H1 (cell line): ENCODE data around the gene CENPP. TPM values are rescaled to one million over a fixed set of nuclear protein-coding genes. Genes with fewer than 3 reads are reported as not detected.

Experiments used
- CTCF ChIA-PET: fragments of 300-600 bp; sonication (Branson Sonifier 250); formaldehyde crosslinking; loops from one replicate; lab custom pipeline; 2021; ENCODE audit not compliant: partially characterized antibody; lab: Charles Lee
- POLR2A ChIA-PET: fragments of 300-600 bp; sonication (Branson Sonifier 250); formaldehyde crosslinking; loops from one replicate; lab custom pipeline; 2021; ENCODE audit warnings: inconsistent platforms; ENCODE audit not compliant: partially characterized antibody; lab: Charles Lee
- DNase-seq, 2 experiments: peaks; one replicate each; pipeline versions ENCODE4 v3.0.0 to v3.0.0-alpha.2; 2010 to 2022; ENCODE audit warnings: low spot score in 2 of 2, low read depth in 1 of 2, mixed read lengths in 1 of 2
- FAIRE-seq: peaks from 2 replicates; lab custom pipeline; 2011; peaks lifted over from hg19 to GRCh38; lab: Jason Lieb, UNC
- H2AFZ ChIP-seq: 2 replicates; pipeline ENCODE4 v1.8.1; 2012; ENCODE audit warnings: low read length, inconsistent platforms
- H2AK5ac ChIP-seq: 2 replicates; pipeline ENCODE4 v1.6.1; 2013; ENCODE audit warnings: low read depth, low read length
- H2BK120ac ChIP-seq: replicated peaks from 2 replicates; pipeline ENCODE3; 2013; ENCODE audit warnings: low read depth, low read length, inconsistent platforms
- H2BK12ac ChIP-seq: 2 replicates; pipeline ENCODE4 v1.6.1; 2013; ENCODE audit warnings: low read depth, low read length
- H2BK15ac ChIP-seq: 2 replicates; pipeline ENCODE4 v1.6.1; 2013; ENCODE audit warnings: low read length
- H2BK20ac ChIP-seq: 2 replicates; pipeline ENCODE4 v1.6.1; 2013; ENCODE audit warnings: low read length
- H2BK5ac ChIP-seq: 2 replicates; pipeline ENCODE4 v1.6.1; 2013; ENCODE audit warnings: low read depth, low read length
- H3K14ac ChIP-seq: 2 replicates; pipeline ENCODE4 v1.6.1; 2013; ENCODE audit warnings: inconsistent platforms; ENCODE audit not compliant: insufficient read length
- H3K18ac ChIP-seq: 2 replicates; pipeline ENCODE4 v1.6.1; 2013; ENCODE audit warnings: low read length; ENCODE audit errors: extremely low read depth
- H3K23ac ChIP-seq: 2 replicates; pipeline ENCODE4 v1.6.1; 2013; ENCODE audit warnings: inconsistent platforms; ENCODE audit not compliant: insufficient read length
- H3K23me2 ChIP-seq: 2 replicates; pipeline ENCODE4 v1.6.1; 2013; ENCODE audit warnings: low read depth, low read length
- H3K27ac ChIP-seq: 2 replicates; pipeline ENCODE4 v1.6.1; 2011; ENCODE audit warnings: low read depth, low read length, inconsistent platforms
- H3K27me3 ChIP-seq, 4 experiments: replicated peaks in 1 of 4; 1 replicate in 1 of 4; 2 replicates in 3 of 4; pipeline versions ENCODE4 v1.6.1 to v1.8.1; 2011 to 2013; ENCODE audit warnings: low read length in 3 of 4, mild to moderate bottlenecking in 3 of 4, inconsistent platforms in 2 of 4, mixed read lengths in 2 of 4, moderate library complexity in 1 of 4; ENCODE audit not compliant: control insufficient read depth in 3 of 4, insufficient read depth in 3 of 4; ENCODE audit errors: extremely low read depth in 1 of 4
- H3K36me3 ChIP-seq, 4 experiments: 2 replicates each; pipeline versions ENCODE4 v1.6.1 to v1.8.1; 2011 to 2013; ENCODE audit warnings: mild to moderate bottlenecking in 4 of 4, low read length in 3 of 4, moderate library complexity in 2 of 4, control low read depth in 1 of 4, inconsistent platforms in 1 of 4; ENCODE audit not compliant: insufficient read depth in 4 of 4, control insufficient read depth in 2 of 4
- H3K4ac ChIP-seq: replicated peaks from 2 replicates; pipeline ENCODE3; 2013; ENCODE audit warnings: low read length, low read depth, mixed read lengths, inconsistent platforms; ENCODE audit not compliant: insufficient read length
- H3K4me1 ChIP-seq, 4 experiments: replicated peaks in 1 of 4; 1 replicate in 1 of 4; 2 replicates in 3 of 4; pipeline versions ENCODE4 v1.6.1 to v1.8.1; 2011 to 2013; ENCODE audit warnings: low read length in 3 of 4, inconsistent platforms in 2 of 4, mixed read lengths in 1 of 4; ENCODE audit not compliant: insufficient read depth in 4 of 4, control insufficient read depth in 3 of 4
- H3K4me2 ChIP-seq, 2 experiments: 2 replicates each; pipeline versions ENCODE4 v1.6.1 to v1.8.1; 2011 to 2013; ENCODE audit warnings: low read depth in 2 of 2, low read length in 2 of 2, control low read depth in 1 of 2, inconsistent platforms in 1 of 2, mild to moderate bottlenecking in 1 of 2; ENCODE audit not compliant: insufficient read depth in 1 of 2
- H3K4me3 ChIP-seq, 4 experiments: fragments of 200-600, 300-600 bp in 1 of 4; sonication (generic), shearing (Covaris generic), sonication (Bioruptor Twin) in 1 of 4; 2 replicates each; pipeline versions ENCODE4 v1.5.1 to v1.8.1; 2011 to 2016; ENCODE audit warnings: low read length in 4 of 4, low read depth in 3 of 4, control low read depth in 2 of 4, inconsistent platforms in 2 of 4, mild to moderate bottlenecking in 2 of 4, mixed read lengths in 1 of 4, moderate library complexity in 1 of 4; ENCODE audit not compliant: insufficient read depth in 2 of 4; ENCODE audit errors: extremely low read depth in 1 of 4
- H3K56ac ChIP-seq: replicated peaks from 2 replicates; pipeline ENCODE3; 2013; ENCODE audit warnings: low read depth, mild to moderate bottlenecking, mixed read lengths, low read length, inconsistent platforms; ENCODE audit not compliant: insufficient read length
- H3K79me1 ChIP-seq: 2 replicates; pipeline ENCODE4 v1.6.1; 2013; ENCODE audit warnings: low read depth, low read length, control low read depth
- H3K79me2 ChIP-seq, 2 experiments: 2 replicates each; pipeline versions ENCODE4 v1.6.1 to v1.8.1; 2012 to 2013; ENCODE audit warnings: low read length in 2 of 2, mild to moderate bottlenecking in 2 of 2, inconsistent platforms in 1 of 2; ENCODE audit not compliant: insufficient read depth in 2 of 2, control insufficient read depth in 1 of 2
- H3K9ac ChIP-seq, 4 experiments: replicated peaks in 1 of 4; 1 replicate in 1 of 4; 2 replicates in 3 of 4; pipeline versions ENCODE4 v1.6.1 to v1.8.1; 2011 to 2013; ENCODE audit warnings: low read depth in 3 of 4, low read length in 3 of 4, control low read depth in 2 of 4, mild to moderate bottlenecking in 2 of 4, moderate library complexity in 2 of 4, inconsistent platforms in 1 of 4; ENCODE audit errors: extremely low read depth in 1 of 4
- H3K9me3 ChIP-seq, 2 experiments: 2 replicates each; pipeline versions ENCODE4 v1.6.1 to v1.8.1; 2012 to 2013; ENCODE audit warnings: mild to moderate bottlenecking in 2 of 2, moderate library complexity in 2 of 2, control low read depth in 1 of 2, inconsistent platforms in 1 of 2, low read depth in 1 of 2, low read length in 1 of 2, mixed read lengths in 1 of 2; ENCODE audit not compliant: insufficient read depth in 2 of 2
- H4K20me1 ChIP-seq, 2 experiments: replicated peaks in 1 of 2; 2 replicates each; pipeline versions ENCODE3 to v1.8.1; 2011 to 2013; ENCODE audit warnings: inconsistent platforms in 2 of 2, low read length in 2 of 2, mild to moderate bottlenecking in 1 of 2; ENCODE audit not compliant: insufficient read depth in 2 of 2, control insufficient read depth in 1 of 2
- H4K5ac ChIP-seq: 2 replicates; pipeline ENCODE4 v1.6.1; 2013; ENCODE audit warnings: low read length, low read depth, mixed read lengths, inconsistent platforms; ENCODE audit not compliant: insufficient read length
- H4K8ac ChIP-seq: 2 replicates; pipeline ENCODE4 v1.8.0; 2013; ENCODE audit warnings: mild to moderate bottlenecking, moderate library complexity, low read length, inconsistent platforms; ENCODE audit not compliant: insufficient read depth; ENCODE audit errors: extremely low read depth
- H4K91ac ChIP-seq: replicated peaks from 2 replicates; pipeline ENCODE3; 2013; ENCODE audit warnings: low read length, mixed read lengths, inconsistent platforms; ENCODE audit not compliant: insufficient read length
- CBX5 ChIP-seq: fragments of 300-800, 300-1000 bp; sonication (generic); IDR thresholded peaks from 2 replicates; pipeline ENCODE4 v1.7.1; 2016; ENCODE audit warnings: antibody characterized with exemption, low read length, low read depth
- CBX8 ChIP-seq: fragments of 300-800, 300-1000 bp; sonication (generic); IDR thresholded peaks from 2 replicates; pipeline ENCODE4 v1.7.1; 2016; ENCODE audit warnings: low read depth, low read length, borderline replicate concordance
- CEBPB ChIP-seq: IDR thresholded peaks from 2 replicates; pipeline ENCODE4 v1.6.1; 2012; ENCODE audit warnings: low read depth, low read length
- CHD1 ChIP-seq: IDR thresholded peaks from 2 replicates; pipeline ENCODE4 v1.6.1; 2012; ENCODE audit warnings: low read depth, low read length, improper control_type of control experiment
- CHD2 ChIP-seq: IDR thresholded peaks from 2 replicates; pipeline ENCODE4 v1.6.1; 2012; ENCODE audit warnings: low read length, improper control_type of control experiment
- GABPA ChIP-seq: IDR thresholded peaks from 2 replicates; pipeline ENCODE4 v1.6.1; 2011; ENCODE audit warnings: mild to moderate bottlenecking, low read length, moderate library complexity, borderline replicate concordance; ENCODE audit not compliant: insufficient read depth
- TAF7 ChIP-seq: optimal IDR thresholded peaks from 2 replicates; pipeline ENCODE3; 2011; ENCODE audit warnings: low read depth, mild to moderate bottlenecking, inconsistent platforms, low read length, moderate library complexity, borderline replicate concordance
- TCF12 ChIP-seq: IDR thresholded peaks from 2 replicates; pipeline ENCODE4 v1.6.1; 2011; ENCODE audit warnings: low read depth, mild to moderate bottlenecking, low read length
- WGBS, 2 experiments: shearing (Covaris generic) in 1 of 2; methylation state at CpG; one replicate each; pipeline versions ENCODE4 v1.1.6 to v1.1.7; 2013 to 2015; ENCODE audit warnings: low lambda C conversion rate in 2 of 2, mixed read lengths in 2 of 2, inconsistent platforms in 1 of 2, low coverage in 1 of 2, missing lambda C conversion rate in 1 of 2; ENCODE audit not compliant: insufficient replicate concordance in 2 of 2, insufficient coverage in 1 of 2, insufficient read length in 1 of 2; ENCODE audit errors: extremely low coverage in 1 of 2, missing lambda C conversion rate in 1 of 2; 5-methylcytosine and 5-hydroxymethylcytosine counted together
- polyA plus RNA-seq, 7 experiments: library from polyadenylated mRNA; depleted of rRNA in 3 of 7; stranded (reverse) in 5 of 7; unstranded in 2 of 7; fragments of >200 nt in 5 of 7; fragments of 200-250 nt in 2 of 7; gene quantifications; 1 replicate in 5 of 7; 2 replicates in 1 of 7; 4 replicates in 1 of 7; pipeline versions ENCODE4 v1.2.1 to v1.2.3, GENCODE V29; 2011 to 2013; ENCODE audit warnings: missing spikeins in 2 of 7, mixed read lengths in 2 of 7
- total RNA-seq: library from RNA; stranded (reverse); fragmentation: NEBNext Ultra II Directional; extraction: Animal tissue kit (Norgen Biotek cat#: 25700); gene quantifications from 2 replicates; pipeline ENCODE4 v1.2.1, GENCODE V29; 2021

CENPP gene
- total and polyA plus RNA-seq, 2 of the 8 experiments (the other 6 are each of a cell fraction or from before 2014, with no cell fraction given), result 2.7 to 10.8 TPM

- Histone ChIP-seq H3K23ac (no peak overlapping the region), H3K4me2 (no peak overlapping the region), H3K27me3 (no peaks in the 10 kb centered on the region), H3K79me1 (no peaks in the 10 kb centered on the region), H3K79me2 (0 out of 4 replicates have a peak, but pooled peaks cover 0 to 4% of the 10 kb centered on the region in 2 experiments), H2BK15ac (no peak overlapping the region), H3K56ac (no peak overlapping the region), H2AFZ (no peak overlapping the region), H2BK5ac (no peak overlapping the region), H3K18ac (no peak overlapping the region), H3K23me2 (no peaks in the 10 kb centered on the region), H3K14ac (no peak overlapping the region), H4K20me1 (no peaks in the 10 kb centered on the region), H2AK5ac (no peak overlapping the region), H3K36me3 (no peaks in the 10 kb centered on the region), H3K4ac (no peak overlapping the region), H4K5ac (no peak overlapping the region), H4K91ac (no peak overlapping the region), H3K9ac (no peak overlapping the region), H3K9me3 (no peaks in the 10 kb centered on the region), H2BK20ac (no peak overlapping the region), H2BK12ac (no peak overlapping the region), H4K8ac (no peak overlapping the region), H2BK120ac (no peak overlapping the region), H3K27ac (no peak overlapping the region), H3K4me3 (no peak overlapping the region), H3K4me1 (no peaks in the 10 kb centered on the region)
- 79% methylated on average over 1 of the region's 1 CpG; no CpG with 5 or more reads in 1 of the 2 experiments for WGBS, 2 experiments
- DNase-seq (no peak), FAIRE-seq (no peak)
- ChIA-PET POLR2A (no interaction called here), CTCF (no interaction called here)
- TF ChIP-seq GABPA, result no peak
- no peak for TF ChIP-seq CHD1
- no peak for TF ChIP-seq TAF7
- TF ChIP-seq CBX5, result no peak
- no peak for TF ChIP-seq TCF12
- TF ChIP-seq CHD2, result no peak
- no peak for TF ChIP-seq CEBPB
- no peak for TF ChIP-seq CBX8
These were observed 76.6 kb downstream of the CENPP start for GRCh38 chr9:92402360-92402759.
